GM12874 (cell line): ENCODE results near the gene SMARCB1.

ENCODE experiments used
- CTCF ChIP-seq: IDR thresholded peaks from 2 replicates; pipeline ENCODE4 v1.5.1; 2011; ENCODE audit warnings: low read depth, mild to moderate bottlenecking, control low read depth, low read length, moderate library complexity; ENCODE audit not compliant: insufficient read depth

SMARCB1 gene

GRCh38 chr22:23801238-23801821 lies 14.6 kb downstream of the SMARCB1 start:
- TF ChIP-seq CTCF, result no peak

- TF ChIP-seq CTCF, result no peak
Measured at GRCh38 chr22:23801886-23802377, 15.2 kb downstream of the SMARCB1 start.

- no peak for TF ChIP-seq CTCF
Measured at GRCh38 chr22:23803001-23803819, 16.4 kb downstream of the SMARCB1 start.

- TF ChIP-seq CTCF, result no peak
Measured at GRCh38 chr22:23804781-23805291, 18.1 kb downstream of the SMARCB1 start.

- no peak for TF ChIP-seq CTCF
Measured at GRCh38 chr22:23806837-23807236, 20.1 kb downstream of the SMARCB1 start.

- no peak for TF ChIP-seq CTCF
Measured at GRCh38 chr22:23812378-23812777, 25.6 kb downstream of the SMARCB1 start.

GRCh38 chr22:23815541-23816155 lies 28.9 kb downstream of the SMARCB1 start:
- no peak for TF ChIP-seq CTCF
